Loucy (cell line): ENCODE data around the gene PLXNB2.

Source experiments
- H2AFZ ChIP-seq: fragments of 200-600 bp; sonication (generic); 2 replicates; pipeline ENCODE4 v1.6.0; 2016; ENCODE audit warnings: antibody characterized with exemption, mild to moderate bottlenecking, low read length, moderate library complexity
- H3F3A ChIP-seq: fragments of 200-600 bp; 2 replicates; pipeline ENCODE4 v1.6.0; 2016; ENCODE audit warnings: antibody characterized with exemption, low read depth, mild to moderate bottlenecking
- H3K27me3 ChIP-seq: fragments of 200-600 bp; sonication (generic); 2 replicates; pipeline ENCODE4 v1.6.1; 2014; ENCODE audit warnings: low read length, mild to moderate bottlenecking; ENCODE audit not compliant: insufficient read depth, poor library complexity, severe bottlenecking
- H3K36me3 ChIP-seq: fragments of 200-600 bp; sonication (generic); 2 replicates; pipeline ENCODE4 v1.6.1; 2016; ENCODE audit warnings: low read length; ENCODE audit not compliant: insufficient read depth
- H3K4me1 ChIP-seq: fragments of 200-600 bp; sonication (generic); 2 replicates; pipeline ENCODE4 v1.5.1; 2014; ENCODE audit warnings: low read length, mild to moderate bottlenecking; ENCODE audit not compliant: insufficient read depth, poor library complexity, severe bottlenecking
- H3K4me2 ChIP-seq: fragments of 200-600 bp; sonication (generic); 2 replicates; pipeline ENCODE4 v1.6.0; 2014; ENCODE audit warnings: antibody characterized with exemption, low read length, low read depth, mild to moderate bottlenecking; ENCODE audit not compliant: poor library complexity, severe bottlenecking
- H3K4me3 ChIP-seq: fragments of 200-600 bp; sonication (generic); 2 replicates; pipeline ENCODE4 v1.5.1; 2014; ENCODE audit warnings: low read length, mild to moderate bottlenecking, mixed read lengths; ENCODE audit not compliant: poor library complexity, severe bottlenecking
- H3K79me2 ChIP-seq: fragments of 200-600 bp; sonication (generic); 2 replicates; pipeline ENCODE4 v1.6.1; 2014; ENCODE audit warnings: low read length; ENCODE audit not compliant: insufficient read depth
- H3K9ac ChIP-seq: fragments of 200-600 bp; sonication (generic); 2 replicates; pipeline ENCODE4 v1.6.0; 2014; ENCODE audit warnings: mild to moderate bottlenecking, low read depth, low read length, moderate library complexity; ENCODE audit not compliant: poor library complexity, severe bottlenecking
- H3K9me2 ChIP-seq: fragments of 200-600 bp; sonication (generic); replicated peaks from 2 replicates; pipeline ENCODE4 v1.6.1; 2016; ENCODE audit warnings: low read depth, low read length, mixed read lengths
- H3K9me3 ChIP-seq: fragments of 200-600 bp; sonication (generic); 2 replicates; pipeline ENCODE4 v1.6.1; 2014; ENCODE audit warnings: mild to moderate bottlenecking, antibody characterized with exemption, low read length, low read depth; ENCODE audit not compliant: insufficient read depth
- H4K20me1 ChIP-seq: fragments of 200-600 bp; sonication (generic); 2 replicates; pipeline ENCODE4 v1.6.0; 2014; ENCODE audit warnings: antibody characterized with exemption, low read length, mild to moderate bottlenecking; ENCODE audit not compliant: insufficient read depth, poor library complexity, severe bottlenecking
- EZH2phosphoT487 ChIP-seq: fragments of 200-600 bp; IDR thresholded peaks from 2 replicates; pipeline ENCODE4 v1.6.1; 2018; ENCODE audit warnings: antibody characterized with exemption, mild to moderate bottlenecking, moderate library complexity, borderline replicate concordance
- TF ChIP-seq, protein P1 (sequence below): fragments of 200-600 bp; sonication (generic); conservative IDR thresholded peaks from 2 replicates; pipeline ENCODE4 v1.5.1; 2014; ENCODE audit warnings: mild to moderate bottlenecking, antibody characterized with exemption, low read length

PLXNB2 gene

DNA sequence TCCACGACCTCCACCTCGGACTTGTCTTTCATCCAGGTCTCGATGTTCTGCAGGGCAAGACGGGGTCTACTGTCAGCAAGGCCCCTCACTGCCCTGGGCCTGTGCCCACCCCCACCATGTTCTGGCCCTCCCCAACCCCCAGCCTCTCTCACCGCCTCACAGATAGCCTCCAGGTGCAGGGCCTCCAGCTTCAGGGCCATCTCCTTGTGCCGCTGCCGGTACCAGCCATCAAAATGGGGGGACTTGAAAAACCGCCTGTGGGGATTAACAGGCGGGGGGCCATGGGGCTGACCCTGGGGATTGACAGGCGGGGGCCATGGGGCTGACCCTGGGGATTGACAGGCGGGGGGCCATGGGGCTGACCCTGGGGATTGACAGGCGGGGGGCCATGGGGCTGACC, 4.9 kb upstream of the PLXNB2 start:
- Histone ChIP-seq H3K4me3 (no peak overlapping the region), H3K9ac (no peak overlapping the region), H4K20me1 (no peaks in the 10 kb centered on the region), H3K4me1 (peaks cover 56% of the 10 kb centered on the region), H3K27me3 (no peaks in the 10 kb centered on the region), H3K9me2 (no peaks in the 10 kb centered on the region), H2AFZ (no peak overlapping the region), H3K9me3 (no peaks in the 10 kb centered on the region), H3F3A (0 out of 2 replicates have a peak, but pooled peaks cover 5% of the 10 kb centered on the region), H3K4me2 (no peak overlapping the region), H3K79me2 (peaks cover 5% of the 10 kb centered on the region; the same call in 1 of the 2 replicates), H3K36me3 (no peaks in the 10 kb centered on the region)
- no peak for TF ChIP-seq EZH2phosphoT487
- TF ChIP-seq, protein P1, sequence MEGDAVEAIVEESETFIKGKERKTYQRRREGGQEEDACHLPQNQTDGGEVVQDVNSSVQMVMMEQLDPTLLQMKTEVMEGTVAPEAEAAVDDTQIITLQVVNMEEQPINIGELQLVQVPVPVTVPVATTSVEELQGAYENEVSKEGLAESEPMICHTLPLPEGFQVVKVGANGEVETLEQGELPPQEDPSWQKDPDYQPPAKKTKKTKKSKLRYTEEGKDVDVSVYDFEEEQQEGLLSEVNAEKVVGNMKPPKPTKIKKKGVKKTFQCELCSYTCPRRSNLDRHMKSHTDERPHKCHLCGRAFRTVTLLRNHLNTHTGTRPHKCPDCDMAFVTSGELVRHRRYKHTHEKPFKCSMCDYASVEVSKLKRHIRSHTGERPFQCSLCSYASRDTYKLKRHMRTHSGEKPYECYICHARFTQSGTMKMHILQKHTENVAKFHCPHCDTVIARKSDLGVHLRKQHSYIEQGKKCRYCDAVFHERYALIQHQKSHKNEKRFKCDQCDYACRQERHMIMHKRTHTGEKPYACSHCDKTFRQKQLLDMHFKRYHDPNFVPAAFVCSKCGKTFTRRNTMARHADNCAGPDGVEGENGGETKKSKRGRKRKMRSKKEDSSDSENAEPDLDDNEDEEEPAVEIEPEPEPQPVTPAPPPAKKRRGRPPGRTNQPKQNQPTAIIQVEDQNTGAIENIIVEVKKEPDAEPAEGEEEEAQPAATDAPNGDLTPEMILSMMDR = no peak

DNA sequence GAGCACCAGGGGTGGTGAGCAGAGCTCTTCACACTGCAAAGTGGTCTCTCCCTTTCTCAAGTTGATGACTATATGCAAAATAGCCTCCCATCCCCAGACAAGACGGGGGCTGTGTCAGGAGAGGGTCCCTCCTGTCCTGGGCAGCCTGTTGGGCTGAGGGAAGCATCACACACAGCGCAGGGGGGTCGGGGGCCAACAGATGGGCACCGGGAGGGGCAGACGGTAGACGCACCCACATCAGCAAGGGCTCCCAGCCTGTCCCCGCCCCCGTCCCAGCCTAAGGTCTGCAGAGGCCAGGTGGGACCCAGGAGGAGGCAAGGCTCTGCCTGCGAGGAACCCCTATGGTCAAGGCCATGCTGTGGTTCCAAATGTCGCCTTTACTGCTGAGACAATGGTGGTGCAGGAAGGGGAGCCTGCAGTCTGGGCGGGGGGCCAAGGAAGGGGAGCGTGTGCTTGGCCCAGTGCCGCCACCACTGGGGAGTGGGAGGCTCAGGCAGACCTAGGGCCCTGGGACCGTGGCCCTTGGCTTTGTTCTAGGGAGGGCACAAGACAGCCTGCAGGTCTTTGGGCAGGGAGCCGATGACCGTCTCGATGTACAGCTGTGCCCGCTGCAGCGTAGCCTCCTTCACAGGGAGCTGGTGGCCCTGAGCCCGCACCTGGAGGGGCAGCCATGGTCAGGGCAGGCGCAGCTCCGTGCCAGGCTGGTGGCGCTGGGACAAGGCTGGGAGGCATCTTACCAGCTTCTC, 4.3 kb upstream of the PLXNB2 start:
- H3K9me2 ChIP-seq = no peaks in the 10 kb centered on the region
- no peaks in the 10 kb centered on the region for H3K9me3 ChIP-seq
- H3F3A ChIP-seq = 0 out of 2 replicates have a peak, but pooled peaks cover 5% of the 10 kb centered on the region
- H2AFZ ChIP-seq = no peak overlapping the region
- no peak for TF ChIP-seq EZH2phosphoT487
- TF ChIP-seq, protein P1 = no peak
- H3K27me3 ChIP-seq = no peaks in the 10 kb centered on the region
- H3K36me3 ChIP-seq = no peaks in the 10 kb centered on the region
- H3K4me3 ChIP-seq = no peak overlapping the region
- peaks cover 57% of the 10 kb centered on the region for H3K4me1 ChIP-seq
- no peak overlapping the region for H3K9ac ChIP-seq
- H3K79me2 ChIP-seq = peaks cover 6% of the 10 kb centered on the region; the same call in 1 of the 2 replicates
- H4K20me1 ChIP-seq = no peaks in the 10 kb centered on the region
- H3K4me2 ChIP-seq = no peak overlapping the region

DNA sequence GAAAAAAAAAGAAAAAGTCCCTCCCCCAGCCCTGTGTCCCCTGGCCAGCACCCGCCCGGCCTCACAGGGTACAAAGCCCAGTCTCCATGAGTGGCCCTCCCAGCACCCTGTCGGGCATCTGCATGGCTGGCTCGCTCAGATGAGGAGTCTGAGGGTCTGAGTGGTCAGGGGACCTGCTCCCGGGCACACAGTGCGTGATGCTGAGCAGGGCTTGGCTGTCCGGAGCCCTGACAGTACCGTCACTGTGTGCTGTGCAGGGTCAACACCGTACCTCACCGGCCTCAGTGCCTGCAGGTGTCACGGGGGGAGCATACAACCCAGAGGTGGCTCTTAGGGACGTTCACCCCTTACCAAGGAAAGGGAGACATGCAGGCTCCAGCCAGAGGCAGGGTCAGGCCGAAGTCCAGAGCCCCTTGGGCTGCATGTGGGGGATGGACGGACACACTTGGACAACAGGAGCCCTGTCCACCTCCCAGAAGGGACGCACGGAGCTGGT, 3.6 kb upstream of the PLXNB2 start:
- Histone ChIP-seq H3K9me3 (no peaks in the 10 kb centered on the region), H3K9ac (no peak overlapping the region), H3K4me1 (peaks cover 62% of the 10 kb centered on the region), H4K20me1 (no peaks in the 10 kb centered on the region), H3K36me3 (no peaks in the 10 kb centered on the region), H3K4me3 (no peak overlapping the region), H2AFZ (no peak overlapping the region), H3K9me2 (no peaks in the 10 kb centered on the region), H3K79me2 (peaks cover 12% of the 10 kb centered on the region; the same call in 1 of the 2 replicates), H3K4me2 (no peak overlapping the region), H3F3A (0 out of 2 replicates have a peak, but pooled peaks cover 5% of the 10 kb centered on the region), H3K27me3 (no peaks in the 10 kb centered on the region)
- no peak for TF ChIP-seq EZH2phosphoT487
- TF ChIP-seq, protein P1 = no peak
